HG03432 (cell line): ENCODE measurements around the gene DDR2.

Source experiments
- ATAC-seq: cut with Tn5 transposase; IDR thresholded peaks from one replicate; pipeline ENCODE4 v1.9.1; 2021; ENCODE audit warnings: mild to moderate bottlenecking, moderate library complexity; ENCODE audit not compliant: unreplicated experiment

Gene DDR2

GRCh38 chr1:162822391-162823200, 190.3 kb downstream of the DDR2 start:
- ATAC-seq: peak; percentile 60

GRCh38 chr1:162823231-162823630, 191.0 kb downstream of the DDR2 start:
- no peak for ATAC-seq

DNA sequence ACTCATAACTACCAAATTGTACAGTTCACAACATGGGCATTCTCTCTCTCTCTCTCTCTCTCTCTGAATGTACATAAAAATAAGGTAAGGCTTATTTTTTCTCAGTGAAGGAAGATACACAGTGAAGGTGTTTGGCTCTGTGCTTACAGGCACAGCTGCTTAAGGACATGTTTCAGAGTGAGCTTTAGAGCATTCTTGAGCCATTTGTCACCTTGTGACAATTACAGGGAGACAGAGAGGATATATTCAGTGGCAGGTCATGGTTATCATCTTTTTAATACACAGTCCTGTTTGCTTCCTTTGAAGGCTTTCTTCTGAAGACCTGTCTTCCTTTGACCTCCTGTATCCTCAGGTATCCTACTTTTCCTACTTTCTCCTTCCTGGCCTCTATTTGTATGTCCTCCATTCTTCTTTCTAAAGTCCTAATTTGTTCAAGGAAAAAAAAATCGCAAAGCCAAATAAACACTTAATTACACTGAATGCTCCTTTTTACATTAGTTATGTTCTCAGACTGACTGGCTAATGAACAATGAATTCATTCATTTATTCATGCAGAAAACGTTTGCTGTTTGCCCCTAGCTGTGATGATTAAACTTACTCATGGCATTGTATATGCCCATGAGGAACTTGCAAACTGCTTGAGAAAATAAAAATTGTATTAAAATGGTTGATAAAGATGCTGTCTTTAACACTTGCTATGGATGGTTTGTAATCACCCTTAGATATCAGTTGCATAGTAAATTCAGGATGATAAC, 191.7 kb downstream of the DDR2 start:
- no peak for ATAC-seq

DNA sequence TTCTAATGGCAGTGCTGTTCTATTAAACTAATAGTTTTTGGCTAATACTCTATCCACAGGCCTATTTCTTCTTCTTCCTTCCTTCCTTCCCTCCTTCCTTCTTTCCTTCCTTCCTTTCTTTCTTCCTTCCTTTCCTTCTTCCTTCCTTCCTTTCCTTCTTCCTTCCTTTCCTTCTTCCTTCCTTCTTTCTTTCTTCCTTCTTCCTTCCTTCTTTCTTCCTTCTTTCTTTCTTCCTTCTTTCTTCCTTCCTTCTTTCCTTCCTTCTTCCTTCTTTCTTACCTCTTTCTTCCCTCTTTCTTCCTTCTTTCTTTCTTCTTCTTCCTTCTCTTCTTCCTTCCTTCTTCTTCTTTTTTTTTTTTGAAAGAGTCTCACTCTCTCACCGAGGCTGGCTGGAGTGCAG, 197.0 kb downstream of the DDR2 start:
- ATAC-seq: no peak

GRCh38 chr1:162832470-162832869, 200.2 kb downstream of the DDR2 start:
- ATAC-seq: no peak

DNA sequence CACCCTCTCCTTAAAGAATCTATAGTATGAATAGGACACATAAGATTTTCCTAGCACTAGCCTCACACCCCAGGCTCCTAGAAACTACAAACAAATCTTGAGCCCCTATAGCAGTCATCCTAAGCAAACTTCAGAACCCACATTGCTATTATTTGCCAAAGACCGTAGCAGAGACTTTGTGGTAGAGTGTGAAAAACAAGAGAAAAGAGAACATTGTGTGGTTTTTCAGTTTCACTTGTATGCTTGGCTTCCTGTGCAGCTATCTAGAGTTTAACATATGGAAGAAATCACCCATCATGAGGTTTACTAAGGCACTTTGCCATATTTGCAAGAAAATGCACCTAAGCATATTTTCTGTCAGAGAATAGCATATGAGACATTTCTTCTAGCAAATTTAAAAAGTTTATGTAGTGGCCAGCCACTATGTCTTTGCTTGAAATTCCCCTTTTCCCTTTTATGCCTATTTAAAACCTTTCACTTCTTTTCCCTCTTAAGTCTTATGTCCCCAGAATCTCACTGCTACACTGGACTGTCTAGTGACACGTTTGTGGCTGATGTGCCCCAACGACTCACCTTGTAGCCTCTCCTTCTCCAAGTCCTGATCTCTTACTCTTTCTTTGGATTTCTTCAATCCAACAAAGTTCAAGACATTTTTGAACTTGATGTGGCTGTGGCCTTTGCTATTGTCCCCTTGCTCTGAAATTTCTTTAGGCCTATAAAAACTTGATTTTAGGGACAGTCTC, 203.1 kb downstream of the DDR2 start:
- ATAC-seq: peak; percentile 96
